HT-29 (cell line): ENCODE data around the gene SLC7A7. TPM values are rescaled to one million over a fixed set of nuclear protein-coding genes. Genes with fewer than 3 reads are reported as not detected.
A peak's percentile ranks its signal among the peaks of the same experiment; 100 is the strongest.
"Not testable (repeated sequence)": the region's sequence is repeated elsewhere in the genome, so short reads cannot be mapped to it uniquely, and the experiment has no call there.

ENCODE experiments used
- DNase-seq: peaks from one replicate; pipeline ENCODE4 v3.0.0-alpha.2; 2015; ENCODE audit warnings: low spot score
- total RNA-seq: library from RNA; depleted of rRNA; stranded (reverse); fragments of >200 nt; shearing (Covaris generic); gene quantifications from 2 replicates; pipeline ENCODE4 v1.2.3, GENCODE V29; 2014; rRNA removed

Gene SLC7A7
- 12.2 and 13.6 TPM in 2 replicates for total RNA-seq

- peak; percentile 55 for DNase-seq
Observed at GRCh38 chr14:22814941-22815713, at the start of gene SLC7A7. Gene SLC7A7 (minus strand): TSS chr14:22815435. CDS start chr14:22813398, 2,037 bp downstream.

- no peak for DNase-seq
Observed at GRCh38 chr14:22864979-22865378, 49.7 kb upstream of the SLC7A7 start.

- DNase-seq, result no peak
Observed at GRCh38 chr14:22861651-22862050, 46.4 kb upstream of the SLC7A7 start.

GRCh38 chr14:22860377-22860776, 45.1 kb upstream of the SLC7A7 start:
- not testable (repeated sequence) for DNase-seq

GRCh38 chr14:22856428-22856827, 41.2 kb upstream of the SLC7A7 start:
- DNase-seq, result no peak

- DNase-seq, result no peak
Observed at GRCh38 chr14:22854963-22855724, 39.9 kb upstream of the SLC7A7 start.

GRCh38 chr14:22854296-22854695, 39.1 kb upstream of the SLC7A7 start:
- DNase-seq, result not testable (repeated sequence)

- peak; percentile 81 for DNase-seq
Observed at GRCh38 chr14:22852940-22853767, 37.9 kb upstream of the SLC7A7 start.

- DNase-seq, result no peak
Observed at GRCh38 chr14:22852599-22852939, 37.3 kb upstream of the SLC7A7 start.

- not testable (repeated sequence) for DNase-seq
Observed at GRCh38 chr14:22852178-22852577, 36.9 kb upstream of the SLC7A7 start.

- no peak for DNase-seq
Observed at GRCh38 chr14:22850944-22851764, 35.9 kb upstream of the SLC7A7 start.

- no peak for DNase-seq
Observed at GRCh38 chr14:22849212-22849819, 34.1 kb upstream of the SLC7A7 start.

- no peak for DNase-seq
Observed at GRCh38 chr14:22848351-22849164, 33.3 kb upstream of the SLC7A7 start.

GRCh38 chr14:22847661-22848341, 32.6 kb upstream of the SLC7A7 start:
- DNase-seq, result no peak

- no peak for DNase-seq
Observed at GRCh38 chr14:22846811-22847307, 31.6 kb upstream of the SLC7A7 start.

- DNase-seq, result no peak
Observed at GRCh38 chr14:22845821-22846625, 30.8 kb upstream of the SLC7A7 start.

- DNase-seq, result no peak
Observed at GRCh38 chr14:22845103-22845394, 29.8 kb upstream of the SLC7A7 start.
